ENCODE data around the gene HSDL1. TPM values are rescaled to one million over a fixed set of nuclear protein-coding genes. Genes with fewer than 3 reads are reported as not detected.

HSDL1 gene
- total and polyA plus RNA-seq, 10 of the 15 experiments (the other 5 are each of a cell fraction or from before 2014, with no cell fraction given) = 2.0 to 13.4 (median 5.6) TPM

GRCh38 chr16:84116720-84117493 is 28.1 kb downstream of the HSDL1 start, which contains the start of gene MBTPS1:
Gene MBTPS1 (minus strand): TSS chr16:84116942. CDS start chr16:84101783, 15,159 bp downstream.
- Histone ChIP-seq H3K27me3 (replicated peaks in 1 of 2; ENCODE audit: control insufficient read depth in 2 of 2, insufficient read depth in 2 of 2, low read length in 1 of 2) (no peaks in the 10 kb centered on the region), H3K9me3 (replicated peaks; ENCODE audit: control insufficient read depth, insufficient read depth, low read length) (no peaks in the 10 kb centered on the region), H3K4me1 (ENCODE audit: control insufficient read depth, insufficient read depth, low read length) (peaks cover 11% of the 10 kb centered on the region; the same call in 1 of the 2 replicates), H3K27ac (ENCODE audit: control insufficient read depth, insufficient read depth) (peak within 1 kb of the TSS; percentile 89), H3K4me2 (ENCODE audit: control insufficient read depth, insufficient read depth) (peak within 1 kb of the TSS; percentile 95), H3K79me2 (ENCODE audit: control insufficient read depth, insufficient read depth, low read length) (peaks cover 45% of the 10 kb centered on the region), H3K4me3 (peak within 1 kb of the TSS; percentile 93), H3K36me3 (ENCODE audit: control insufficient read depth in 2 of 2, insufficient read depth in 2 of 2, low read length in 1 of 2) (no peaks in the 10 kb centered on the region), H3K9ac (ENCODE audit: control insufficient read depth, insufficient read depth, low read length) (peak within 1 kb of the TSS; percentile 93), H2AFZ (ENCODE audit: control insufficient read depth, low read depth, low read length) (peak within 1 kb of the TSS; percentile 93), H4K20me1 (ENCODE audit: control insufficient read depth, insufficient read depth) (no peaks in the 10 kb centered on the region)
- SMC1A ChIA-PET (ENCODE audit: uncharacterized antibody, unreplicated experiment) = interaction anchor here (0.5 to 1.6 kb wide), 7 partner anchors 11 to 32 kb away, joined by 3 to 4 read pairs (median 4); no protein-coding TSS in a partner anchor
- peak; percentile 95 for ATAC-seq
- in situ Hi-C loops (cut with MboI) = no loop called here
- DNase-seq (ENCODE audit: low read depth, low spot score) = peak; percentile 91
- TSS peak; percentile 96 for BruUV-seq (replicated peaks)
- 1% methylated on average over 63 of the region's 94 CpGs for WGBS (ENCODE audit: insufficient coverage, insufficient replicate concordance, low lambda C conversion rate, missing lambda C conversion rate)
- RAD21 ChIA-PET (ENCODE audit: unreplicated experiment) = interaction anchor here (1.1 to 1.6 kb wide), 5 partner anchors 16 to 70 kb away, joined by 4 to 9 read pairs (median 5); partner anchors contain the start of gene TAF1C
- peak; percentile 98 for FAIRE-seq
- POLR2A ChIA-PET = interaction anchor here (0.9 to 1.9 kb wide), 7 partner anchors 13 to 69 kb away, joined by 3 to 9 read pairs (median 3); no protein-coding TSS in a partner anchor
- intact Hi-C loops (cut with micrococcal nuclease; ENCODE audit: unreplicated experiment) = loop anchor here (2.0 kb wide), 1 partner anchor 28 kb away; the partner anchor contains the start of genes DNAAF1 and HSDL1
- CTCF ChIA-PET = interaction anchor here (0.7 to 6.7 kb wide), 8 partner anchors 10 to 70 kb away, joined by 3 to 58 read pairs (median 3); partner anchors contain the start of genes DNAAF1, HSDL1 and TAF1C
- TF ChIP-seq SREBF1 (IDR thresholded peaks at IDR 0.05; ENCODE audit: low read length) (no peak), IKZF1 (conservative IDR thresholded peaks at IDR 0.05) (peak; percentile 71), NFYB (IDR thresholded peaks at IDR 0.05; ENCODE audit: insufficient read depth, low read depth, low read length) (no peak), CHD4 (IDR thresholded peaks at IDR 0.05) (no peak), NR2C1 (IDR thresholded peaks at IDR 0.05) (peak; percentile 72), POLR2AphosphoS5 (IDR thresholded peaks at IDR 0.05; ENCODE audit: low read length) (peak; percentile 82), RELA (IDR thresholded peaks at IDR 0.05; ENCODE audit: borderline replicate concordance, partially characterized antibody) (no peak), SPI1 (IDR thresholded peaks at IDR 0.05; ENCODE audit: borderline replicate concordance, insufficient read depth, low read depth, low read length) (no peak), MEF2B (IDR thresholded peaks at IDR 0.05; ENCODE audit: partially characterized antibody, poor library complexity, severe bottlenecking) (peak; percentile 73), PKNOX1 (IDR thresholded peaks at IDR 0.05) (peak; percentile 78), BCL3 (IDR thresholded peaks at IDR 0.05; ENCODE audit: borderline replicate concordance, insufficient read depth, low read depth, low read length, poor library complexity, severe bottlenecking) (no peak), CHD2 (IDR thresholded peaks at IDR 0.05; ENCODE audit: borderline replicate concordance, low read depth, low read length) (peak; percentile 99), BRCA1 (IDR thresholded peaks at IDR 0.05; ENCODE audit: low read depth, low read length) (peak; percentile 91), POU2F2 (IDR thresholded peaks at IDR 0.05; ENCODE audit: borderline replicate concordance, low read depth, low read length) (peak; percentile 8; the same call in 1 of the 3 replicates), CBX3 (IDR thresholded peaks at IDR 0.05; ENCODE audit: borderline replicate concordance, low read depth) (no peak), HDGF (IDR thresholded peaks at IDR 0.05) (peak; percentile 48; the same call in 1 of the 2 replicates), NR2F1 (conservative IDR thresholded peaks at IDR 0.05) (peak; percentile 99), ZBTB33 (IDR thresholded peaks at IDR 0.05) (no peak), BACH1 (IDR thresholded peaks at IDR 0.05; ENCODE audit: borderline replicate concordance) (peak; percentile 62; the same call in 1 of the 2 replicates)
